ENCODE results near the gene SCN2B. TPM values are rescaled to one million over a fixed set of nuclear protein-coding genes. Genes with fewer than 3 reads are reported as not detected.

SCN2B gene
- total RNA-seq, 2 donors from 2014 or later = 3.3 to 10.1 TPM

DNA sequence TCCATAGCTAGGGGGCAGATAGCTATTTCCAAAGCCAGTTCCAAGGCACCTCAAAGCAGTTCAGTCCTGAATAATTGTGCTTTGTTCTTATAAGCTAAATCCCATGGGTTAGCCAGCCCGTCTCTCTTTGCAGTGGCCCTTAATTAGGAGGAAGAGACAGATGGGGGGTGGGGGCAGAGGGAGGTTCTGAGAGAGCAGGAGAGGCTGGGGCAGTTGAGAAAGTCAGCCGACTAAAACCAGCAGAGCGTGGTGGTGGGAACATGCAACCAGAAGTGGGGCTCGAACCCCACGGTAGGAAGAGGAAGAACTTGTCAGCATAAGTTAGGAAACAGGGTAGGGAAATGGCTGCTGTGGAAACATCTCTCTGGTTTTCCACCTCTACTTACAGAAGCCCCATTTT lies 12.9 kb downstream of the SCN2B start:
- ATAC-seq (no peak), DNase-seq (no peak)
- intact Hi-C loops (cut with DNase I) = no loop called here

DNA sequence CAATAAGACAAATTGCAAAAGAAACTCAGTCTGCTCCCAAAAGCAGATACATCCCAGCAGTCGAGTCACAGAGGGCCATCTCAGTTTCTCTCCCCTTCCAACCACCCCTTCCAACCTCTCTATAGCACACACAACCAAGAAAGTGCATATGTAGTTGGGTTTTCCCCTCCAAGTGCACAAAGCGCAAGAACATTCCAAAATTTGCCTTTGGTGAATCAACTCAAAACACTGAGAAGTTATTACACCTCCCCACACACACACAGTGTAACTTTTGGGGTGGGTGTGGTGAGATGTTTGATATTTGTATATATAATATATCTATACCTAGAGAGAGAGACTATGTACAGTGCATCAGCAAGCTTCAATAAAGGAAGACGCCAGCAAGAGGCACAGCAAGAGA lies 13.6 kb downstream of the SCN2B start:
- intact Hi-C loops (cut with DNase I) = no loop called here
- no peak for ATAC-seq

DNA sequence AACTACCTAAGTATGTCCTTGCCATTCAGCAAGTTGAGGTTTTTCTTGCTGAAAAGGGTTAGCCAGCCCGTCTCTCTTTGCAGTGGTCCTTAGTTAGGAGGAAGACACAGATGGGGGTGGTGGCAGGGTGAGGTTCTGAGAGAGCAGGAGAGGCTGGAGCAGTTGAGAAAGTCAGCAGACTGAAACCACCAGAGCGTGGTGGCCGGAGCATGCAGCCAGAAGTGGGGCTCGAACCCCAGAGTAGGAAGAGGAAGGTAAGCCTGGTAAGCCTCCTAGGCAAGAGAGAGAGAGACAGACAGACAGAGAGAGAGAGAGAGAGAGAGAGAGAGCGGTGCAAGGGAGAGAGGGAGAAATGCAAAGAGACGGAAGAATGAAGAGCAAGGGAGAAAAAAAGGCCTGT lies 14.7 kb downstream of the SCN2B start:
- ATAC-seq (no peak), DNase-seq (no peak)
- intact Hi-C loops (cut with DNase I) = no loop called here

More for the DNA sequence above, 13.6 kb downstream of the SCN2B start:
- DNase-seq = no peak

- DNase-seq (no peak), ATAC-seq (no peak)
- intact Hi-C loops (cut with DNase I) = no loop called here
These were observed 19.1 kb downstream of the SCN2B start for GRCh38 chr11:118157186-118157895.

DNA sequence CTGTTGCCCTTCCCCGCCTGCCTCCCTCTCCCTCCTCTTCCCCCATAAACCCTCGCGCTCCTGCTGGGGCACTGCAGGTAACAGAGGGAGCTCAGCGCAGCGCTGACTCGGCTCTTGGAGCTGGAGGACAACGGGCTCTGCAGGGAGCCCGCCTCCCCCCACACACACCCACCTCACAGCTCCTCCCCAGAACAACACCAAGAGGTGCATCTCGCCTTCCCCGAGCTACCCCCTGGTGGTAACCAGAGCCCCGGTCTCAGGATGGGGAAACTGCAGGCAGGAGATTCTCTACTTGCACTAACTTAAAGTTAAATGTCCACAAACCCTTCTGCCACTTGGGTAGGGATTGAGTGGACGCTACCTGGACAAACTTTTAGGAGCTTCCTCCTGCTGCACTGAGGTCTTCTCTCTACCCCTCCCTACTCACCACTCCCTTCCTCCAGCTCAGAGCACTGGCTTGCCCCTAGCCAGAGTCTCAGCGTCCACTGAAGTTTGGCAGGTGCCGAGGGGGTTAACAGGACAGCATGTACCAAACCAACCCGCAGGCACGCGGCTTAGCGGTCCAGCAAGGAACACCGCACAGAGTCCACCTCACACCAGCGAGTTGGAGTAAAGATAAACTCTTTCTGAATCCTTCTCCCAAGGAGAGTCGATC lies 19.8 kb downstream of the SCN2B start:
- intact Hi-C loops (cut with DNase I) = no loop called here
- no peak for DNase-seq
- ATAC-seq = peak in 1 of 2 donors; percentile 20

- intact Hi-C loops (cut with DNase I) = no loop called here
- no peak for DNase-seq
- no peak for ATAC-seq
These were observed 20.5 kb downstream of the SCN2B start for GRCh38 chr11:118155776-118156530.

DNA sequence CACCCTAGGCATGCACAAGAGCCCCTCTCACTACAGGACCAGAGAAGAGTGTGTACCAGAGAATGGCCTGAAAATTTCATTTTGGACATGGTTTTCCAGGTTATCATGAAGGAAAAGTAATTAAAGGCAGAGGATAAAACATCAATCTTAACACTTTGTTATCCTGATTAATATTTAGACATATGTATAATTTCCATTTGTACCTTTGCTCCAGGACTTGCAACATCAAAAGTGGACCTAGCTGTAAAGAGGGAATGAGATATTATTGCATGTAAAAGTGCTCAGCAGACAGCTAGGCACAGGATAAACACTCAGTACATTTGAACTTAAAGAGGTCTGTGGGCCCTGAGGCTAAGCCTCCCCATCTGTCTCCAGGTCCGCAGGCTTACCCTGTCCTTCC lies 21.8 kb downstream of the SCN2B start:
- intact Hi-C loops (cut with DNase I) = no loop called here
- ATAC-seq (no peak), DNase-seq (no peak)

- ATAC-seq = no peak
- intact Hi-C loops (cut with DNase I) = no loop called here
- no peak for DNase-seq
These were observed 22.5 kb downstream of the SCN2B start for GRCh38 chr11:118153976-118154375.

DNA sequence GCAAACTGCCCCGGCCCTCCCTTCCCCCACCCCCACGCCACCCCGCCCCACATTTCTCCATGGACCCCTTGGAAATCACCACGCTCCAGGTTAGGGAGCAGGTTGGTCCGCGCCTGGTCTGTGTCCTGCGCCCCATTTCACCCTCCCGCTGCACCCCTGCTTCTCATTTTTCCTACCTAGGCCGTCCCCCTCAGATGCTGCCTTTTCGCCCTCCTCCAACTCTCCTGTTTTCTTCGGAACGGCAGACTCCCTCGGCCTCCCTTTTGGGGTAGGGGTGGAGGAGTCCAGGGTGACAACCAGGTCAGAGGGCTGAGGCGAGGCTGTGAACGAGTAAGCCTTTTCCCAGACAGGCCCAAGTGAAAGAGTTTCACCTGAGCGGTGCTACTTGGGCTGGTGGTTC lies 22.9 kb downstream of the SCN2B start:
- ATAC-seq (no peak), DNase-seq (no peak)
- intact Hi-C loops (cut with DNase I) = no loop called here

- intact Hi-C loops (cut with DNase I) = no loop called here
- peak; percentile 86 to 92 for ATAC-seq
- DNase-seq = peak; percentile 74
These were observed 23.6 kb downstream of the SCN2B start, which contains the start of gene SCN4B for GRCh38 chr11:118152552-118153471. Gene SCN4B, minus strand, starts transcription at chr11:118152823. Its CDS starts 150 bp downstream, at chr11:118152673.

DNA sequence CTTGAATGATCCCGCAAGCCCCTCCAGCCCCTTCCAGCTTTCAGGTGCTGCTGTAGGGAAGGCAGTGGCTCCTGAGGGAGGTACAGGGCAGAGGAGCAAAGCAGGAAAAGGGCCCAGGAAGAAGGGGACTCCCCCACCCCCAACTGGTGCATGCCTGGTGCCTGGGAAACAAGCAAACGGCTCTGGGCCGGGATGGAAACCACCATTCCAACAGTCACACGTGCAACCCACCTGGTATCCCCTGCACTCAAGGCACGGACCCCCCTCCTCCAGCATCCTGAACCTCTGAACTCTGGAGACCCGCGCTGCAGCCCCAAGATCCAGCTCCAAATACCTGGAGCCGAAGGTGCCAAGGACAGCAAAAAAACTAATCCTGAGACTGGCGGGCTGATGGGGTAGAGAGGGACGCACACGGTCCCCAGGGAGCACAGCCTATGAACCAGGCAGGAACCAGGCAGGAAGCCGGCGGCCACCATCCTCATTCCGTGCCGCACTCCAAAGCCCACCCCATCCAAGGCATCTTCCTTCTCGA lies 24.4 kb downstream of the SCN2B start:
- DNase-seq = no peak
- ATAC-seq = peak in 1 of 2 donors; percentile 2
- intact Hi-C loops (cut with DNase I) = no loop called here

- intact Hi-C loops (cut with DNase I) = no loop called here
- ATAC-seq = no peak
These were observed 25.0 kb downstream of the SCN2B start for GRCh38 chr11:118151431-118151830.

DNA sequence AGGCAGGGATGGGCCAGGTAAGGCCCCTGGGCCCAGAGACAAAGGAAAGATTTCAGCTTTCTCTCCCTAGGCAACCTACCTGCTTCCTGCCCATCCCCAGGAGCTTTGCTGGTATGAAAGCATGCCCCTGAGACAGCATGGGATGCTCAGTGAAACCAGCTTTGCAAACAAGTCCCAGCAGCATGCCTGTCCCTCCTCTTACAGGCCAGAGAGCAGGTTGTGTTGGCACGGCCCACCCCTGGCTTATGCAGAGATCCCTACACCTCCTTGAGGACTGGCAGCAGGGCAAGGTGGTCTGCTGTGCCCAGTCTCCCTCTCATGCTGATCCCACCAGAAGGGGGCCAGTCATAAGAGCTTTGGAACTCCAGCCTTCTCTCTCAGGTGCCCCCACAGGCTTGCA lies 26.9 kb downstream of the SCN2B start:
- DNase-seq (no peak), ATAC-seq (no peak)
- intact Hi-C loops (cut with DNase I) = loop anchor here in 1 of 2 donors (5.0 kb wide), 1 partner anchor 143 kb away; no protein-coding TSS in a partner anchor

More at GRCh38 chr11:118151431-118151830, 25.0 kb downstream of the SCN2B start:
- no peak for DNase-seq

DNA sequence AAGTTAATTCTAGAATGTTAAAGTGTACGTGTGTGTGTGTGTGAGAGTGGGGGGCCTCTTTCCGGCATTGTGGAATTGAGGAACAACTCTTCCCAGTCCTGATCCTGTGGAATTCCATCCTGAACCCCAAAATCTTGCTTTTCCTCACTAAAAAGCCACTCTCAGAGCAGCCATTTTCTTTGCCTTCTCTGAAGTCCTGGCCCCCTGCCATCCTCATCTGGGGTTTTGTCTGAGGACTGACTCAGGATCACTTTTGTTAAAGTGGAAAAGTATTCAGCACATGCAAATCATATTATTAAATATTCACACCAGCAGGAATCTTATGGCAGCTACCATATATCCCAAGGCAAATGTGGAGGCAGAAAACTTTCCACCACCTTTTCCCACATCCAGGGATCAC lies 27.6 kb downstream of the SCN2B start:
- DNase-seq (no peak), ATAC-seq (no peak)
- intact Hi-C loops (cut with DNase I) = loop anchor here in 1 of 2 donors (5.0 kb wide), 1 partner anchor 143 kb away; no protein-coding TSS in a partner anchor

- intact Hi-C loops (cut with DNase I) = loop anchor here in 1 of 2 donors (5.0 kb wide), 1 partner anchor 144 kb away; no protein-coding TSS in a partner anchor
- DNase-seq (no peak), ATAC-seq (no peak)
These were observed 28.2 kb downstream of the SCN2B start for GRCh38 chr11:118148240-118148639.

- intact Hi-C loops (cut with DNase I) = loop anchor here in 1 of 2 donors (5.0 kb wide), 1 partner anchor 145 kb away; no protein-coding TSS in a partner anchor
- ATAC-seq (no peak), DNase-seq (no peak)
These were observed 28.9 kb downstream of the SCN2B start for GRCh38 chr11:118147502-118147901.

- intact Hi-C loops (cut with DNase I) = loop anchor here in 1 of 2 donors (5.0 kb wide), 1 partner anchor 146 kb away; no protein-coding TSS in a partner anchor
- ATAC-seq = no peak
- DNase-seq = no peak
These were observed 29.9 kb downstream of the SCN2B start for GRCh38 chr11:118146554-118146953.

Data from left cardiac atrium (tissue), 4 donors.